Ishikawa (cell line): ENCODE measurements around the gene EXOSC3.

Experiments used
- CEBPB ChIP-seq: IDR thresholded peaks from 2 replicates; pipeline ENCODE4 v1.6.1; 2012
- CREB1 ChIP-seq: IDR thresholded peaks from 2 replicates; pipeline ENCODE4 v1.6.1; 2012; ENCODE audit warnings: low read depth
- EGR1 ChIP-seq: IDR thresholded peaks from 2 replicates; pipeline ENCODE4 v1.6.1; 2012
- EP300 ChIP-seq: IDR thresholded peaks from 2 replicates; pipeline ENCODE4 v1.6.1; 2012; ENCODE audit warnings: borderline replicate concordance
- FOXM1 ChIP-seq: IDR thresholded peaks from 2 replicates; pipeline ENCODE4 v1.6.1; 2012; ENCODE audit warnings: low read depth, borderline replicate concordance
- MAX ChIP-seq: IDR thresholded peaks from 2 replicates; pipeline ENCODE4 v1.6.1; 2012
- NFIC ChIP-seq: IDR thresholded peaks from 2 replicates; pipeline ENCODE4 v1.6.1; 2012
- RAD21 ChIP-seq: IDR thresholded peaks from 2 replicates; pipeline ENCODE4 v1.6.1; 2012; ENCODE audit warnings: low read depth
- REST ChIP-seq: IDR thresholded peaks from 2 replicates; pipeline ENCODE4 v1.6.1; 2012; ENCODE audit warnings: low read depth, mild to moderate bottlenecking
- TAF1 ChIP-seq: IDR thresholded peaks from 2 replicates; pipeline ENCODE4 v1.6.1; 2012; ENCODE audit warnings: low read depth, mild to moderate bottlenecking
- TCF12 ChIP-seq: IDR thresholded peaks from 2 replicates; pipeline ENCODE4 v1.6.1; 2012; ENCODE audit warnings: low read depth
- TEAD4 ChIP-seq: IDR thresholded peaks from 2 replicates; pipeline ENCODE4 v1.6.1; 2012
- USF1 ChIP-seq: IDR thresholded peaks from 2 replicates; pipeline ENCODE4 v1.6.1; 2012
- YY1 ChIP-seq: IDR thresholded peaks from 2 replicates; pipeline ENCODE4 v1.6.1; 2012; ENCODE audit warnings: low read depth
- ZBTB7A ChIP-seq: IDR thresholded peaks from 2 replicates; pipeline ENCODE4 v1.6.1; 2012; ENCODE audit warnings: low read depth

Gene EXOSC3

GRCh38 chr9:37778534-37778933 lies 6.3 kb downstream of the EXOSC3 start:
- no peak for TF ChIP-seq RAD21
- TF ChIP-seq FOXM1, result no peak
- no peak for TF ChIP-seq REST
- TF ChIP-seq EP300, result no peak
- TF ChIP-seq ZBTB7A, result no peak
- no peak for TF ChIP-seq TAF1
- no peak for TF ChIP-seq TCF12

- TF ChIP-seq MAX (no peak), TCF12 (no peak), EP300 (no peak), RAD21 (no peak), CEBPB (no peak)
Measured at GRCh38 chr9:37776328-37776727, 8.5 kb downstream of the EXOSC3 start.

GRCh38 chr9:37775216-37775919 lies 9.5 kb downstream of the EXOSC3 start:
- TF ChIP-seq TCF12 (no peak), TEAD4 (no peak), MAX (no peak), RAD21 (no peak), EP300 (no peak), CEBPB (no peak), TAF1 (no peak), EGR1 (no peak), YY1 (no peak)

GRCh38 chr9:37769995-37770394 lies 14.9 kb downstream of the EXOSC3 start:
- TF ChIP-seq USF1 (no peak), RAD21 (no peak), EGR1 (no peak), TAF1 (no peak), ZBTB7A (no peak), TCF12 (no peak), REST (no peak), MAX (no peak), FOXM1 (no peak), CEBPB (no peak), YY1 (no peak), TEAD4 (no peak)

GRCh38 chr9:37769306-37769705 lies 15.6 kb downstream of the EXOSC3 start:
- TF ChIP-seq CREB1 (no peak), MAX (no peak), FOXM1 (no peak), TAF1 (no peak), TEAD4 (no peak), EGR1 (no peak), YY1 (no peak), TCF12 (no peak), ZBTB7A (no peak), NFIC (no peak)

- TF ChIP-seq TEAD4, result no peak
- TF ChIP-seq CEBPB, result no peak
- TF ChIP-seq EP300, result no peak
- no peak for TF ChIP-seq FOXM1
- TF ChIP-seq EGR1, result no peak
- TF ChIP-seq NFIC, result no peak
- TF ChIP-seq REST, result no peak
Measured at GRCh38 chr9:37761511-37761910, 23.4 kb downstream of the EXOSC3 start.
